ENCODE results near the gene UACA. TPM values are rescaled to one million over a fixed set of nuclear protein-coding genes. Genes with fewer than 3 reads are reported as not detected.

Gene UACA
- polyA plus RNA-seq, 1 of the 3 experiments (the other 2 are of a cell fraction) = 35.9 TPM

DNA sequence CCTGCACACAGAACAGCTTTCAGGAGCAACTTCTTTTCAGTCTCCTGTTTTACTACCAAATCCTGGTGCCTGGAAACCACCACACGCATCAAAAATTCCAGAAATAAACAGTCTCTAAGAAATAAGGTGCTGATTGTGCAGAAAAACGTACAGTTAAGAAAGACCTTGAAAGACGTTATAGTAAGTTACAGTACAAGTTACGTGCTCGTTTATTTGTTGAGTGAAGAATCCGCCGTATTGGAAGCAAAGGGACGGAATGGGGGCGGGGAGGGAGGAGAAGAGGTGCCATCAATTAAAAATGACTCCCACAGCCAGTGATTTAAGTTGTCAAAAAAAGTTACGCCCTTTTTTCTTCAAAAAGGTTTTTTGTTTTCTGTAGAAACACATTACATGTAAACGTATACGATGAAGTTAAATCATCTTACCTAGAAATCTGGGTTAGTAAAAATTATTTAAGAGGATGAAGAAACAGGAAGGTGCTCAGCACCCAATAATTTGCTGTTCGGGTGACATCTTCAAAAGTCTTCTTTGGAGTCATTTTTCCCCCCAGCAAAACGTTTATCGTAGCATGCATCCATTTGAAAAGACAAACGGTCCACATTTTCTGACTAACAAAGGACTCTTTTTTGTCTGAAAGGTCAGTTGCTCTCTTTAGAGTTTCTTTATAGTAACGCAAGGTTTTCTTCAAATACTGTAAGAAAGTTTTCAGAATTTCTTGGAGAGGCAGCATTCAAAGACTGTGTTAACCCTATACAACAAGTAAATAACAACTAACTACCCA is 782 bp upstream of the UACA start:
- H3K4me2 ChIP-seq = peak overlapping the region; percentile 92
- POLR2A ChIA-PET = no interaction called here
- no peaks in the 10 kb centered on the region for H3K9me2 ChIP-seq
- no peaks in the 10 kb centered on the region for H3K9me3 ChIP-seq
- TF ChIP-seq POLR2AphosphoS5 (IDR thresholded peaks at IDR 0.05; ENCODE audit: low read depth, low read length) = no peak
- TF ChIP-seq, protein P1, sequence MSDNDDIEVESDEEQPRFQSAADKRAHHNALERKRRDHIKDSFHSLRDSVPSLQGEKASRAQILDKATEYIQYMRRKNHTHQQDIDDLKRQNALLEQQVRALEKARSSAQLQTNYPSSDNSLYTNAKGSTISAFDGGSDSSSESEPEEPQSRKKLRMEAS (IDR thresholded peaks at IDR 0.05; ENCODE audit: low read depth) = peak; percentile 8; the same call in 1 of the 2 replicates
- H3K27me3 ChIP-seq (ENCODE audit: insufficient read depth) = no peaks in the 10 kb centered on the region
- H3K4me3 ChIP-seq (ENCODE audit: low read depth in 2 of 2, low read length in 1 of 2) = peak overlapping the region; percentile 79 to 94
- H3K27ac ChIP-seq (ENCODE audit: low read depth in 2 of 2, low read length in 1 of 2) = peak overlapping the region; percentile 88 to 89
- peaks cover 21% of the 10 kb centered on the region for H4K20me1 ChIP-seq (ENCODE audit: insufficient read depth)
- no peak for DNase-seq
- H3F3A ChIP-seq (replicated peaks; ENCODE audit: insufficient read depth) = peaks cover 34% of the 10 kb centered on the region
- peaks cover 4 to 18% of the 10 kb centered on the region in 2 experiments; a peak in 3 of 4 replicates for H3K4me1 ChIP-seq (ENCODE audit: control insufficient read depth in 1 of 2, insufficient read depth in 2 of 2, low read depth in 1 of 2, low read length in 1 of 2)
- 18% methylated on average over 17 of the region's 17 CpGs for WGBS (ENCODE audit: low lambda C conversion rate)
- peak overlapping the region; percentile 62 for H2AFZ ChIP-seq (ENCODE audit: low read depth)
- H3K79me2 ChIP-seq (ENCODE audit: insufficient read depth) = peaks cover 41% of the 10 kb centered on the region
- CTCF ChIA-PET = interaction anchor here (0.5 kb wide), 1 partner anchor 1220 kb away, joined by 3 read pairs; no protein-coding TSS in a partner anchor
- peak overlapping the region; percentile 94 for H3K9ac ChIP-seq
- peaks cover 0 to 7% of the 10 kb centered on the region in 2 experiments for H3K36me3 ChIP-seq (replicated peaks in 1 of 2; ENCODE audit: control insufficient read depth in 1 of 2, insufficient read depth in 2 of 2, low read length in 1 of 2)

DNA sequence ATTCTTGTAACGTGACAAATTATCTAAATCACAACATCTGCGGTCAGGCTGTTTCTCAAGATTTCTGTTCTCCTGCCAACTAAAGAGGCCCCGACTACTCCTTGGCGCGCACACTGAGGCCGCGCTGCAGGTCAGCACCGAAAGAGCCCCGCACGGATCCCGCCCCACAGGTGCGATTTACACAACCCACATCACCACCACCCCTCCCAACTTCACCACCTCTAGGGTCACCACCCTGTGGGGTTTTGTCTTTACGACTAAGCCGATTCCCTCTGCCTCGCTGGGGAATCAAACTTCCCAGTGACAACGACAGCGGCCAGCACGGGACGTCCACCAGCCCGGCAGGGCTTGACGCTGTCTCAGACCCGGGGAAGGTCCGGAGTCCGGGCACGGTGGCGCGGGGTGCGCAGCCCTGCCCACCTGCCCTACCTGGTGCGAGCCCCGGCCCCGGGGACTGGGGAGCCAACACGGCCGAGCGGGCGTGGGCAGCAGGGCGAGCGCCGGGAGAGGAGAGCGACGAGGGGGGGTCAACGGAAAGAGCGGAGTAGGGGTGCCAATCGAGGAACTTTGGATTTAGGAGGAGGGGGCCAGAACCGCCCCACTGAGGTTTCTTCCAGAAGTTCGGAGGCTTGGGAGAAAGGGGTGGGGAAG is 764 bp downstream of the UACA start:
- Histone ChIP-seq H3K9ac (peak overlapping the region; percentile 94), H3F3A (replicated peaks; ENCODE audit: insufficient read depth) (peaks cover 34% of the 10 kb centered on the region), H2AFZ (ENCODE audit: low read depth) (peak overlapping the region; percentile 23; the same call in 1 of the 2 replicates), H3K4me1 (ENCODE audit: control insufficient read depth in 1 of 2, insufficient read depth in 2 of 2, low read depth in 1 of 2, low read length in 1 of 2) (peaks cover 5 to 19% of the 10 kb centered on the region in 2 experiments; a peak in 3 of 4 replicates), H3K4me3 (ENCODE audit: low read depth in 2 of 2, low read length in 1 of 2) (peak overlapping the region; percentile 79 to 94), H3K9me2 (no peaks in the 10 kb centered on the region), H3K36me3 (replicated peaks in 1 of 2; ENCODE audit: control insufficient read depth in 1 of 2, insufficient read depth in 2 of 2, low read length in 1 of 2) (peaks cover 0 to 21% of the 10 kb centered on the region in 2 experiments), H3K9me3 (no peaks in the 10 kb centered on the region), H3K79me2 (ENCODE audit: insufficient read depth) (peaks cover 57% of the 10 kb centered on the region), H3K27ac (ENCODE audit: low read depth in 2 of 2, low read length in 1 of 2) (peak overlapping the region; percentile 73 to 88), H4K20me1 (ENCODE audit: insufficient read depth) (peaks cover 33% of the 10 kb centered on the region), H3K4me2 (peak overlapping the region; percentile 92), H3K27me3 (ENCODE audit: insufficient read depth) (no peaks in the 10 kb centered on the region)
- 1% methylated on average over 31 of the region's 45 CpGs for WGBS (ENCODE audit: low lambda C conversion rate)
- TF ChIP-seq MEF2A (IDR thresholded peaks at IDR 0.05; ENCODE audit: borderline replicate concordance, low read depth) (no peak), NFIC (IDR thresholded peaks at IDR 0.05; ENCODE audit: borderline replicate concordance) (peak; percentile 63)
- ChIA-PET CTCF (no interaction called here), POLR2A (no interaction called here)
- peak; percentile 71 for DNase-seq

DNA sequence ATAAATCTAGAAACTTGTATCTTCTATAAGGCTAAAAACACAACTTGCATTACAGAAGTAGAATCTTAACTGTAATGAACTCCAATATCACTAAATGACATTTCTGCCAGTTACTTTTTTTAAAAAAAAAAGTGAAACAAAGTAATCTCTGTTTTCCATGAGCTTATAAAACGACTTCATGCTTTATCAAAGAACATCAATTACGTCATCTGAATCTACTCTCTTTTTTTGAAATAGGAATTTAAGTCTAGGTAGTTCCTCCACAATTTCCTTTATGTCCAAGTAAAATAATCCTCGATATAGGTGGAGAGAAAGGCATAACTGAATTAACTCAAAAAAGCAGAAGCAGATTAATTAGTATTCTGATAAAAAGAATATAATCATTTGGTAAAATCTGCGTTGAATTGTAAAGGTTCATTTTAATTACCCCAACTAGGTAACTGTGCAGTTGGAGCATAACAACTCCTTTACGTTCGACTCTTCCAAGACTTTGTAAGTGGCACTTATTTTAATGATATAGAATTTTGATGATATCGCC is 1.4 kb downstream of the UACA start:
- ChIA-PET POLR2A (no interaction called here), CTCF (interaction anchor here (0.7 kb wide), 1 partner anchor 50 kb away, joined by 4 read pairs; no protein-coding TSS in a partner anchor)
- peaks cover 39% of the 10 kb centered on the region for H4K20me1 ChIP-seq (ENCODE audit: insufficient read depth)
- no peak for DNase-seq
- peak overlapping the region; percentile 94 for H3K9ac ChIP-seq
- H3K4me2 ChIP-seq = peak overlapping the region; percentile 92
- H3K4me3 ChIP-seq (ENCODE audit: low read depth in 2 of 2, low read length in 1 of 2) = peak overlapping the region; percentile 79 to 94
- peak overlapping the region in 1 of 2 experiments; percentile 88; a peak in 3 of 4 replicates for H3K27ac ChIP-seq (ENCODE audit: low read depth in 2 of 2, low read length in 1 of 2)
- H3K9me2 ChIP-seq = no peaks in the 10 kb centered on the region
- peaks cover 0 to 27% of the 10 kb centered on the region in 2 experiments for H3K36me3 ChIP-seq (replicated peaks in 1 of 2; ENCODE audit: control insufficient read depth in 1 of 2, insufficient read depth in 2 of 2, low read length in 1 of 2)
- H3K4me1 ChIP-seq (ENCODE audit: control insufficient read depth in 1 of 2, insufficient read depth in 2 of 2, low read depth in 1 of 2, low read length in 1 of 2) = peaks cover 8 to 23% of the 10 kb centered on the region in 2 experiments; a peak in 3 of 4 replicates
- H2AFZ ChIP-seq (ENCODE audit: low read depth) = no peak overlapping the region
- no peak for TF ChIP-seq JUND (IDR thresholded peaks at IDR 0.05)
- peaks cover 63% of the 10 kb centered on the region for H3K79me2 ChIP-seq (ENCODE audit: insufficient read depth)
- H3F3A ChIP-seq (replicated peaks; ENCODE audit: insufficient read depth) = peaks cover 34% of the 10 kb centered on the region
- no peaks in the 10 kb centered on the region for H3K9me3 ChIP-seq
- 20% methylated on average over 7 of the region's 7 CpGs for WGBS (ENCODE audit: low lambda C conversion rate)
- no peaks in the 10 kb centered on the region for H3K27me3 ChIP-seq (ENCODE audit: insufficient read depth)

All from SK-N-SH (cell line).